Middle frontal gyrus (tissue), 1 donor: ENCODE results near the gene INPP5D.

Experiments used
- DNase-seq: peaks from one replicate; pipeline ENCODE4 v3.0.0-alpha.2; 2015; ENCODE audit warnings: low spot score; ENCODE audit errors: extremely low spot score

INPP5D gene

DNA sequence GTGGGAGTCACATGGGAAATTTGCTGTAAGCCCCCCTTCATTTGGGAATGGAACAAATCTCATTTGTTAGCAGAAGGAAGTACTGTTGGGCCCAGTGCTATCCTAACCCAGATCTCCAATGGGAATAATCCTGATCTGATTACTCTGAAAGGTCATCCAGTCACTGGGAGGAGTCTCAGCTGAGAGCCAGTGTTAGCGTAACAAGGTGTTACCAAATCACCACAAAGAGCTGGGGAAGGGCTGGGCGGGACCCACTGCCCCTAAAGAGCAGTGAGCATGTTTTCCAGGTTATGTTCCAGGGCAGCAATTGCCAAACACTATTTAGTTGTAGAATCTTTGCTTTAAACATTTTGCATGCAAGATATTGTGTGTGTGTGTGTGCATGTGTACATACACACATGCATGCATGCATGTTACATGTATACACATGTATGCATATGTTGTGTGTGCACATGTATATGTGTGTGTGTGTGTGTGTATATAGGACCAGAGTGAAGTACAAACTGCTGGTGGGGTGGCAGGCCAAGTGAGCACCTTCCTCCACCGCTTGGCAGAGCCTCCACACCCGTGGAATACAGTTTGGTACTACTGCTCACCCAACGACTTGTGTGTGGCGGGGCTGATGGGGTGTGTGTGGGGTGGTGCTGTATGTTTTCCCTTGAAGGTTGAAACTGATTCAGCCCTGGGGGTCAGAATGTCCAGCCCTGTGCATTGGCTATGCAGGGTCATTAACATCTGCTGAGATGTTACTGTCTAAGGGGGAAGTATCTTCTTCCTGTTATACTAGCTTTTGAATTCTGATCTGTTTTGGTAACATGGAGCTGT lies 15.2 kb downstream of the INPP5D start:
- no peak for DNase-seq

DNA sequence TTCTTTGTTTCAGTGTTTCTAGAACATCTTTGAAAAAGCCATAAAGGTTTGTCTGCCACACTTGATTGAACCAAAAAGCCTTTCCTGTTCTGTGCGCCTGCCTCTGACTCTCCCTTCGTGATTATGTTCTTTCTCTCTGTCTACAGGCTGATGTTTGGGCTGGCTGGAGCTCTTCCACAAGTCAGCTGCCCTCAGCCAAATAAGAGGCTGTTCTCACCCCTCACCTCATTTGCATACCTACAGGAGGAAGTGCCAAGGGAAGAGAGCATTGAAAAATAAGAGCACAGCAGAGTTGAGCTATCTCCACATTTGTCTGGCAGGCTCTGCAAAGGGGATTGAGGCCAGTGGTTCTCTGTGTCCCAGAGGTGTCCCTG lies 15.8 kb downstream of the INPP5D start:
- no peak for DNase-seq

DNA sequence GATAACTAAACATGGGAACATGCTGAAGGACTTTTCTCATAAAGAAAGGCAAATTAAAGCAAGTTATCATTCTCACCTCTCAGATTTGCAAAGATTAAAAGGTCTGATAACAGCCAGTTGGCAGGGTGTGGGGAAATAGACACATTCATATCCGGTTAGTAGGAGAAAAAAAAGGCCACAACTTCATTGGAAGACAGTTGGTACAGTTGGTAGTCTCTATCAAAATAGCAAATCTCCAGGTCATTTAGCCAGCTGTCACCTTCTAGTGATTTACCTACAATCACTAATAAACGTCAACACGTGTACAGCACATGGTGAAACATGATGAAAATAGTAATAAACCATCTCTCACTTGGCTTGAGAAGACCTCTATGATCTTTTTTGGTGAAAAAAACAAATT lies 16.6 kb downstream of the INPP5D start:
- no peak for DNase-seq

- DNase-seq: no peak
Observed at GRCh38 chr2:233079473-233079877, 19.3 kb downstream of the INPP5D start.

- DNase-seq: no peak
Observed at GRCh38 chr2:233079953-233080835, 20.1 kb downstream of the INPP5D start.

DNA sequence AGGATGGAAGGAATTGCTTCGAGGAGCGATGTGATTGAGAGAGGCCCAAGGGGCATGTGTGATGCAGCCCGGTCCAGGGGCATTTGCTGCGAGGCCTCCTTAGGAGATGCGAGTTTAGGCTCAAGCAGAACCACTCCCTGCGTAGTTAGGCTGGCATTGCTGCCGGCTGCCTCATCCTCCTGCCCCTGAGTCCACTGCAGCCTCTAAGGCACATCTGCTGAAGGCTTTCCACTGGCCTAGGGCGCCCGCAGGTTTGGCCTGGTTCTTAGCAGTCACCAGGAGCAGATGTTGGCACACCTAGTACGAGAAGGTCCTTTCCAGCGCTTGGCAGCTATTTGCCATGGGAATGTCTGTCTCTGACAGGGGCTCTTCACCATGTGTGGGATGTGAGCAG lies 20.7 kb downstream of the INPP5D start:
- no peak for DNase-seq

GRCh38 chr2:233081232-233081730 lies 21.1 kb downstream of the INPP5D start:
- DNase-seq: no peak

DNA sequence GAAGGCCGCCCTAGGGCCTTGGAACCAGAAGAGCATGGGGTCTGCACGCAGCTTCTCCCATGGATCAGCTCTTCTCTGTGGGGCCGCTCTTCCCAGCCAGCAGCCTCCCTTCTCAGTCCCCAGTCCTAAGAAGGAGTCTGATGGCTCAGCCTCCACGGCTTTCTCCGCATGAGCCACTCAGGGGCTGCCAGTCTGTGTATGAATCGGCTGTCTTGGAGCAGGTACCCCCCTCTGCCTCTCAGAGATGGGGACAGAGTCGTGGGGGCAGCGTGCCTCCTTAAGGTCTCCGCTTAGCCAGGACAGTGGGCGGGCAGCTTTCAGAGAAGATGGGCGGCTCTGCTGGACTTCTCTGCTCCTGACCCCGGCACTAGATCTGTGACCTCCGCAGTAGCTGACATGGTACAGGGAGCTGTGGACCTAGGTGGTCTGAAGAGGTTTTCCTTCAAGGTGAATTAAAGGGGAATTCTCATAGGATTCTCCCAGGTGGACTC lies 21.6 kb downstream of the INPP5D start:
- DNase-seq: no peak

- no peak for DNase-seq
Observed at GRCh38 chr2:233082222-233082930, 22.2 kb downstream of the INPP5D start.

GRCh38 chr2:233082931-233083755 lies 23.0 kb downstream of the INPP5D start:
- DNase-seq: no peak

GRCh38 chr2:233083782-233084181 lies 23.6 kb downstream of the INPP5D start:
- DNase-seq: no peak

DNA sequence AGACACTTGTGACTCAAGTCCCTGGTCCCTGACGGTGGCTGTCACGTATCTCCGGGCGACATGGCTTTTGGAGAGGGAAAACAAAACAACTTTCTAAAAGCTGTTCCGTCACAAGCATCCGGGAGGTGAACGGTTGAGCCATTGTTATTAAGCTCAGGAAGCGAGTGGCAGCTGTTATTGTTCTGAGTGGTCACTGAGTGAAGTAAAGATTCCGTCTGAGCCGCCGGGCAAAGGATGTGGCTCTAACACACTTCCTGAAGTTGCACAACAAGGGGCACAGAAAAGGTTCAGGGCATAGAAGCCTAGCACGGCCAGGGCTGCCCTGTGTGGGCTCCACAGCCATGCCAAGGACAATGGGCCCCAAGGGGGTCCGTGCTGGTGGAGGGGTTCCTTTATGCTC lies 24.3 kb downstream of the INPP5D start:
- DNase-seq: no peak

GRCh38 chr2:233085037-233085838 lies 25.1 kb downstream of the INPP5D start:
- no peak for DNase-seq

GRCh38 chr2:233085839-233086150 lies 25.7 kb downstream of the INPP5D start:
- DNase-seq: no peak

DNA sequence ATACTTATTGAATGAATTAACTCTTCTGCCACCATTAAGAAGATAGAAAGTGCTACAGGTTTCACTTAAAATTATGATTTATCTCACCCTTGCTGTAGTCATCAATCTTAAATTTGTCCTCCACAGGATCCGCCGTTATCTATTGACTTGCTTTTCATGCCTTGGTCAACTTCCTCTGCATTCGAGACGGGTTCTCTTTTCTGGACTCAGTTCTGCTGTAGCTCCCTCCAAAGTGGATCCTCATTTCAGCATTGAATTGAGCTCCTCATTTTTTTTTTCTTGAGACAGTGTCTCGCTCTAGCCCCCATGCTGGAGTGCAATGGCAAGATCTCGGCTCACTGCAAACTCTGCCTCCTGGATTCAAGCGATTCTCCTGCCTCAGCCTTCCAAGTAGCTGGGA lies 27.6 kb downstream of the INPP5D start:
- no peak for DNase-seq

- no peak for DNase-seq
Observed at GRCh38 chr2:233088972-233089345, 28.8 kb downstream of the INPP5D start.

DNA sequence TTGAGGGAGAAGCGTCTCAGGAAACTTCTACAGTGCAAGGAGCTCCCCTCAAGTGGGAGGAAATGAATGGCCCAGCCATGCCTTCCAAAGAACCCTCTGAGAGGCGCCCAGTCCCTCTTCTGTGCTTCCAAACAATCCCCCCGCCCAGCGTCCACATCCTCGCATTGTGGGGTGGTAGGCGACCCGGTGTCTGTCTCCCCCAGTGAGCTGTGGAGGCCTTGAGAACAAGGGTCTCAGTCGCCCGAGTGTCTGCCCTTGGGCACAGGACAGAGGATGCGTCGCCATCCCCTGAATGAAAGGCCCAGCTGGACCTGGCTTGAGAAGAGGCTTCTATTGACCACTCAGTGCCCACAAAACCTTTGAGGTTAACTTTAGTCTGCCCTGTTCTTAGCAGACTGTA lies 29.7 kb downstream of the INPP5D start:
- DNase-seq: no peak

DNA sequence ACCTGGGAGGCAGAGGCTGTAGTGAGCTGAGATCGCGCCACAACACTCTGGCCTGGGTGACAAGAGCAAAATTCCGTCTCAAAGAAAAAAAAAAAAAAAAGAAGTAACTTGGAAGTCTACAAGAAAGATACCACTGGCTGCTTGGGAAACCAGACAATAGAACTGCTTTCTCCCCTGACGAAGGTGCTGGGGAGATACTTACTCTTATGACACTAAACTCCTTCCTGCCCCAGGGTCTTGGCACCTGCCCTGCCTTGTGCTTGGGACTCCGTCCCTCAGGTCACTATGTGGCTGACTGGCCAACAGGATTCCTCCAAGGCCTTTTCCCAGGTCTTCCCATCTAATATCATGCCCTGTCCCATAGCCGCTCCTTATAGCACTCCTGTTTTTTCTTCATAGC lies 30.7 kb downstream of the INPP5D start:
- DNase-seq: no peak

GRCh38 chr2:233091595-233092375 lies 31.6 kb downstream of the INPP5D start:
- DNase-seq: no peak
